ENCODE data around the gene TUBE1. TPM values are rescaled to one million over a fixed set of nuclear protein-coding genes. Genes with fewer than 3 reads are reported as not detected.

TUBE1 gene
- total RNA-seq, 1 experiment from 2014 or later = 11.6 TPM

- H2AFZ ChIP-seq (ENCODE audit: low read length) = no peak overlapping the region
- Mint-ChIP-seq H3K9me3 (no peaks in the 10 kb centered on the region), H3K27me3 (ENCODE audit: low read depth) (0 out of 2 replicates have a peak, but pooled peaks cover 1% of the 10 kb centered on the region), H3K36me3 (ENCODE audit: insufficient read depth in 1 of 3, low read depth in 3 of 3) (no peaks in the 10 kb centered on the region), H3K27ac (no peak overlapping the region), H3K4me3 (no peak overlapping the region), H3K4me1 (no peaks in the 10 kb centered on the region)
- no peak overlapping the region for H3K9ac ChIP-seq (ENCODE audit: extremely low read depth, insufficient read length, low read length)
- no peaks in the 10 kb centered on the region for H3K27me3 ChIP-seq (ENCODE audit: insufficient read depth, low read length)
- no peak overlapping the region for H4K8ac ChIP-seq (replicated peaks; ENCODE audit: insufficient read length, low read depth, low read length)
- no peaks in the 10 kb centered on the region for H4K20me1 ChIP-seq (ENCODE audit: control insufficient read depth, insufficient read depth, insufficient read length)
- H3K4ac ChIP-seq (ENCODE audit: low read depth, low read length) = no peak overlapping the region
- H3K23ac ChIP-seq (ENCODE audit: insufficient read length, low read depth, low read length) = no peak overlapping the region
- no peak overlapping the region for H2AK5ac ChIP-seq (ENCODE audit: insufficient read length, low read length)
- H4K91ac ChIP-seq (ENCODE audit: insufficient read length, low read depth, low read length) = no peak overlapping the region
- no peak for DNase-seq
- H3K9me3 ChIP-seq (ENCODE audit: control insufficient read depth, low read depth, low read length) = no peaks in the 10 kb centered on the region
- H3K79me1 ChIP-seq (ENCODE audit: insufficient read depth, low read depth, low read length, poor library complexity, severe bottlenecking) = no peaks in the 10 kb centered on the region
- no peak overlapping the region for H2BK20ac ChIP-seq (ENCODE audit: low read depth, low read length, poor library complexity, severe bottlenecking)
- H3K18ac ChIP-seq (ENCODE audit: insufficient read length, low read depth, low read length) = no peak overlapping the region
- no peak overlapping the region for H3K27ac ChIP-seq (ENCODE audit: insufficient read length, low read depth, low read length)
- no peak overlapping the region for H4K5ac ChIP-seq (ENCODE audit: insufficient read length, low read depth, low read length)
- H2BK5ac ChIP-seq (ENCODE audit: insufficient read length, low read length) = no peak overlapping the region
- H3K79me2 ChIP-seq (ENCODE audit: insufficient read depth, low read length) = no peaks in the 10 kb centered on the region
- no peak overlapping the region for H2BK12ac ChIP-seq (ENCODE audit: insufficient read length, low read depth, low read length)
- H3K4me2 ChIP-seq (ENCODE audit: insufficient read depth, insufficient read length, low read length) = no peak overlapping the region
- H3K4me1 ChIP-seq (ENCODE audit: insufficient read depth, low read length) = no peaks in the 10 kb centered on the region
- TF ChIP-seq CTCF (conservative IDR thresholded peaks at IDR 0.05) = no peak
- peaks cover 2% of the 10 kb centered on the region for H3K23me2 ChIP-seq (ENCODE audit: insufficient read length, low read depth, low read length, poor library complexity, severe bottlenecking)
- H2BK120ac ChIP-seq (ENCODE audit: low read depth, low read length, poor library complexity, severe bottlenecking) = no peak overlapping the region
- no peak overlapping the region for H3K56ac ChIP-seq (ENCODE audit: insufficient read length, low read depth, low read length)
- WGBS (ENCODE audit: extremely low coverage, insufficient read length, low lambda C conversion rate) = no CpG with 5 or more reads among the region's 10 CpGs
- no peak overlapping the region for H3K14ac ChIP-seq (ENCODE audit: insufficient read depth, low read length)
- no peak overlapping the region for H3T11ph ChIP-seq (ENCODE audit: low read length)
- H2BK15ac ChIP-seq (ENCODE audit: low read depth, low read length) = no peak overlapping the region
Observed at GRCh38 chr6:112054555-112055190, 32.6 kb downstream of the TUBE1 start.

Measured in H9 (cell line).